Measurements from ENCODE around the gene LYPD4.
A peak's percentile ranks its signal among the peaks of the same experiment; 100 is the strongest.

Gene LYPD4

DNA sequence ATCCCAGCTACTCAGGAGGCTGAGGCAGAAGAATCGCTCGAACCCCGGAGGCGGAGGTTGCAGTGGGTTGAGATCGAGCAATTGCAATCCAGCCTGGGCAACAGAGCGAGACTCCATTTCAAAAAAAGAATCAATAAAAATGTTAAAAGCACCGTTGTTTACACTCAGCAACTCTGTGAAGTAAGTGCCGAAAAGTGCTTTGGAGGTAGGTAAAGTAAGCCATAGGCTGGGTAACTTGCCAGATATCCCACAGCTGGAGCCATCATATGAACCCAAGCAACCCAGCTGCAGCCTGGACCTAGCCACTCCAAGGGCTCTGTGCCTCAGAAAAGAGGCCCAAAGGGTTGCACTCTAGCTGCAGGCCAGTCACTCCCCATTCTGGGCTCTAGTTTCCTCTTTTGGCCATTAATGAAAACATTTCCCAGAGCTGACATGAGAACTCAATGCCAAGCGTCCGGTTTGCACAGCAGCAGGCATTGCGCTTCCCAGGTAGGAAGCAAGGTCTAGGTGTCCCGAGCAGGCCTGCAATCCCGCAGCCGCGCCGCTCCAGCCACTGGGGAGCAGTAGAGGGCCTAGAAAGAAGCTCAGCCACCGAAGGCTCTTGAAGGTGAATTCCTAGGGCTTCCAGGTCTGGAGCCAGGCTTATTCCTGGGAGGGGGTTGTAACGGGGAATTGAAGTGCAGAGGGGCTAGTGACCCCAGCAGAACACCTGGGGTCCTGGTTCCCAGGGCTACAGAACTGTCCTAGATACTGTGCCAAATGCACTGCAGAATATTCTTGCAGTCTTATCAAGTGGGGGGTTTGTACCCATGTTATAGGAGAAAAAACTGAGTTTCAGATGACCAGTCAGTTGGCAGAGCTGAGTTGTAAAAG is 28.5 kb upstream of the LYPD4 start:
- peak; percentile 60 for DNase-seq

DNA sequence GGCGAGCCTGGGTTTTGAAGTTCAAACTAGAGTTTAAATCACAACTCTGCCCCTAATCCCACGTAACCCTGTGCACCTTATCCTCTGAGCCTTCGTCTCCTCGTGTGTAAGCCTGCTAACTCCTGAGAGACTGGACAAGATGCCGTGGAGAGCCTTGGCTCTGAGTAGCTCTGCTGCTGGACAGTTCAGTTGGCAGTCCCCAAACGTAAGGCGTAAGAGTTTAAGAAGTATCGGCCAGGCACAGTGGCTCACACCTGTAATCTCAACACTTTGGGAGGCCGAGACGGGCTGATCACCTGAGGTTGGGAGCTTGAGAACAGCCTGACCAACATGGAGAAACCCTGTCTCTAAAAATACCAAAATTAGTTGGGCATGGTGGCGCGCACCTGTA is 27.9 kb upstream of the LYPD4 start:
- DNase-seq: no peak

DNA sequence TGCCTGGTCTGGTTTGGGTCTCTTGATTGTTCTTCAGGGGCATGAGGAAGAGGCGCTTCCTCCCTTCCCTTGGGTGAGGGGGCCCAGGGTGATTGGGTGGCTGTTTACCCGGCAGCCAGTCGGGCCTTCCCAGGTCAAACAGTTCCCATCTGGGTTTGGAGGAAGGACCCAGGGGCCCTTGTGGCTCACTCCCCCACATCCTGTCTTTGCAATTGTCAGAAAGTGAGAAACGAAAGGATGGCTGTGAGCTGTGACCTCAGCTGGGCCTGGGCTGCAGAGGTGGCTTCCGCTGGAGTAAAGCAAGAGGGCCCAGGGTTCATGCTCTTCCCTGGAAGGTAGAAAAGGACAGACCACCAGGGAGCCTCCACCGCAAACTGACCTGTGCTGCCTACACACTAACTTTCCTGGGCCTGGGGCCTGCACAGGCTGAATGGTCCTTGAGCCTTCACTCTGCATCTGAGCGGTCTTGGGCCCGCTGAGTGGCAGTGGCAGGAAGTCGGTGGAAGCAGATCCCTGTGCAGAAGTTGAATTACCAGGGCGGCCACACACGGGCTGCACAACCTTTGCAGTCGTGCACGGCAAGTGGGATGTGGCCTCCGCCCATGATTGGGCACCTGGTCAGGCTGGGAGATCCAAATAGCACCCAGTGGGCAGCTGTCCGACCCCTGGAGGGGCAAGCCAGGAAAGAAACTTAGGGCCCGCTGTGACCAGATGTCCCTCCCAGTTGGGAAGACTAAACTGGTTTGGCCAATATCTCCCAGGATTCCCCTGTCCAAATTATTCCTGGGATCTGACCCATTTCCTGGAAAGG is 27.3 kb upstream of the LYPD4 start:
- DNase-seq: peak; percentile 67

DNA sequence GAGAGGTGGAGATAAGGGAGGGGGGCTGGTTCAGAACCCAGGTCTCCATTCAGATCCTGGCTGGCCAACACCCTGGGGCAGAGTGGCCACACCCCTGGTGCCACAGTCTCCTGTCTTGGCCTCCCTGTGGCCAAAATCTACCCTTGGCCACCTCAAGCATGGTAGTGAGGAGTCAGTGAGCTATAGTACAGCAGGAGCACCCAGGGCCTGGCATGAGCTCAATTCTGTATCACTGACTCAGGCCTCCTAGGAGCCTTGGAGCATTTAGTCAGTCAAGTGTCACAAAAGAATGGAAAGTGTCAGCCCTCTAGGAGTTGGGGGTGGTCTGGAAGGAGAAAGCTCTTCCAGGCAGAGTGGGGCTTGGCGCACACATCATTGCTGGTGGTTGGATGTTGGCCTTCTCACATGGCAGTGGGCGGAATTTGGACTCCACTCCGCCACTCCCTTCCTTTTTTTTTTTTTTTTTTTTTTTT is 26.0 kb upstream of the LYPD4 start:
- no peak for DNase-seq

DNA sequence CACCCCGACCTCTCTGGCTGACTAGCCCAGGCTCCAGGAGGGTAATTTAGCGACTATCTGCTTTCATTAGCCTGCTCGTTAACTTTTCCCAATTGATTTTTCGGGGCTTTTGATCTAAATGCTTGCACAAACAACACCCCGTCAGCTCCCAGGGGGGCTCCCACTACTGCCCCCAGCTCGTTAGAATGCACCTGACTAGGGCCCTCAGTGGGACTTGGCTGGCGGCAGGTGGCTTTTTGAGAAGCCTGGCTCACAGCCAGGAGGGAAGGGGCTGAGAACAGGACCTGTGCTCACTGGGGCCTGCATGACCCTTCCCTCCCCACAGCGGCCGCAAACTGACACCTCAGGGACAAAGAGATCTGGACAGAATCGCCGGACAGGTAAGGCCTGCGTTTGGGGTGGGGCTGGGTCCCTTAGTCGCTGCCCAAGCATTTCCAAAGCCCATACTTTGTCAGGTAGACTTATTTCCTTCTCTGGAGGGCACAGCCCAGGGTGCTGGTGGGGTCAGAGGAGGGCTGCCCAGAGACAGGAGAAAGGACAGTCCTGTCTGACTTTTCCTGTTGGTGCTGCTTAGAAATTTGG is 25.0 kb upstream of the LYPD4 start:
- DNase-seq: no peak

DNA sequence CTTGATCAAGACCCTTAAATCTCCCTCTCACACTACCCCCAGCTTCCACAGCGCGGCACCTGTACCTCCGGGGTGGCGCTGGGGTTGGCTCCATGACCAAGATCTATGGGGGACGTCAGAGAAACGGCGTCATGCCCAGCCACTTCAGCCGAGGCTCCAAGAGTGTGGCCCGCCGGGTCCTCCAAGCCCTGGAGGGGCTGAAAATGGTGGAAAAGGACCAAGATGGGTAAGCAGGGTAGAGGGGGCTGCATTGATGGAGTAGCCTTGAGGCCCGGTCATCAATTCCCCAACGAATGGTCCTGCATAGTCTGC is 24.5 kb upstream of the LYPD4 start:
- DNase-seq: no peak

DNA sequence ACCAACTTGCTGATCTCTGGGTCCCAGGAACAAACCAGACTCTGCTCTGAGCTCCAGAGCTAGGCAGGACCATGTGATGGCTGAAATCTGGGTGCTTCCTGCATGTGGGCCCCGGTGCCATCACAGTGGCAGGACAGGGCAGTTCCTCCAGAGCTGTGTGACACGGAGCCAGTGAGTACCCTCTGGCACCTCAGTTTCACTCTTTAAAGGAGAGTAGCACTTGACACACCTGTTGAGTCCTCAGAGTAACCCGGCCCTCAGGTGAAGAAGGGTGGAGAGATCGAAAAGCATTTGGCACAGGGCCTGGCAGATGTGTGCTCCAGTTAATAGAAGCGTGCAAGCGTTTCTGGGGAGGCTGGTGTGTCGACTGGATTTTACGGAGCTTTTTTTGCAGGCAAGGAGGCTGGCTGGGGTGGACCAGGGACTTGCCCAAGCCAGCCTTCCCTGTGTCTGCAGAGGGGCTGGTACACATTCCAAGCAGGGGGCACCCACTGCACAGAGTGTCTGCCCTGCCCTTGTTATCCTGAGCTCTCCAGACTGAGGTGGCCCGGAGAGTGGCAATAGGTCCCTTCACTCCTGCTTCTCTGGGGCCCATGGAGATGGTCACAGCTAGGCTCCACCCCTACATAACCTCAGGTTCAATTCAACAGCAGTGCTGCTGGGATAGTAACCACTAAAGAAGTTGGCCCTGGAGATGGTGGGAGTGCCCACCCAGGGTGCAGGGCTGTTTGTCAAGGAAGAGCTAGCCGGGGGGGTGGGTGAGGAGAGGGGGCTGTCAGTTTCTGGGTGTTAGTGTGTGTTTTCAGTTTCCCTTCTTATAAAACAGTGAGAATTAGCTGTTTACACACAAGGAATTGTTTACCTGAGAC is 23.9 kb upstream of the LYPD4 start:
- no peak for DNase-seq

DNA sequence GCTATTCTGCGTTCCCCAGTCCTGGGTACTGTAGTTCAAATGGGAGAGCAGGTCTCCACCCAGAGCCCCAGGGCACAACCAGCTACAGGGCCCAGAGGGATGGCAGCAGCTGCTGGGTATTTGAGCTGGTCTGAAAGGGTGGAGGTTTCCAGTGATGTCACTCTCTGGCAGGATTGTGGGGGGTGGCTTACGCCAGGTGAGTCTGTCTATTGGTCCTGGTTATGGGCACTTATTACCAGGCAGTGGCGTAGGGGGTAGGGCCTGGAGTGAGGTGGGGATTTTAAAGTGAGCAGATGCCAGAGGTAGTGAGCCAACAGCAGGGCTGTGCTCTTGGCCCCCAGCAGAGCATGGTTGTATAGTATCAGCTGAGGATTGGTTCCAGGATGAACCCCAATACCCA is 21.8 kb upstream of the LYPD4 start:
- DNase-seq: no peak

DNA sequence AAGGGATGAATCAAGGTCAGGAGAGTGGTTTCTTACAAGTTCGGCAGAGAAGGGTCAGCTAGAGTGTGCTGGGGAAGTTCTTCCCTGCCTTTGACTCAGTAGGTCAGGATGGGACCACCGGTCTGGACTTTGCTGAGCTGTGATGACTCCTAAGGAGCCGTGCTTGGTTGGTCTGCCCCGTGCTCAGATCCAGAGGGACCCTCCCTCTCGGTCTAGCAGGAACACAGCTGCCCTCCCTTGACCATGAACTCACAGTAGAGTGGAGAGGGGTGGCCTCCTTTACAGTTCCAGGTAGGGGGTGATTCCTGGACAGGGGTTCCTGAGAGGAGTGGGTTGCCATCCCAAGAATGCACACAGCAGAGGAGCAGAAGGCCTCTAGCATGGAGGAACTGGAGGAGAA is 19.9 kb upstream of the LYPD4 start:
- DNase-seq: no peak

DNA sequence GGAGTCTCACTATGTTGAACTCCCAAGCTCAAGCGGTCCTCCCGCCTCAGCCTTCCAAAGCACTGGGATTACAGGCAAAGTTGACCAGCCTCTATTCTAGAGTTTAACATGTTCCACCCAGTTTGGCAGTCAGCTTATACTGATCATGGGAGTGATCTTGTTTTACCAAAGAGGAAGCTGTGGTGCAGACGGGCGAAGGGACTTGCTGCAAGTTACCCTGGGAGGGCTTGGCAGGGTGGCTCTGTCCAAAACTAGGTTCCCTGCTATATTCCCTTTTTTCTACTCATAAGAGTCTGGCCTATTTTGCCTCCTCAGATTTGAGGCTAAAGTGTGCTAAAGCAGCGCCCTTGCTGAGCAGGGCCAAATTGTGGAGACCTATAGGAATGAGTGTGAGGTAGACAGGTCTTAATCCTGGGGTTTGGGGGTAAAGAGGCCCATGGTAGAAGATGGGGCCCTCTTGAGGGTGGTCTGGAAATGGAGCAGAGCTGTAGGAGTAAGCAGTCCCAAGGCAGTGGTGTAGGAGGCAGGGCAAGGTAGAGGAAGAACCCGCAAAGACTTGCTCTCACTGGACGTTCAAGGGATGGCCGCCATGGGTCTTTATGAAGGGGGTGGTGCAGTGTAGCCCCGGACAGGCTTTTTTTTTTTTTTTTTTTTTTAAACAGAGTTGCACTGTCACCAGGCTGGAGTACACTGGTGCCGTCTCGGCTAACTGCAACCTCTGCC is 18.9 kb upstream of the LYPD4 start:
- no peak for DNase-seq

DNA sequence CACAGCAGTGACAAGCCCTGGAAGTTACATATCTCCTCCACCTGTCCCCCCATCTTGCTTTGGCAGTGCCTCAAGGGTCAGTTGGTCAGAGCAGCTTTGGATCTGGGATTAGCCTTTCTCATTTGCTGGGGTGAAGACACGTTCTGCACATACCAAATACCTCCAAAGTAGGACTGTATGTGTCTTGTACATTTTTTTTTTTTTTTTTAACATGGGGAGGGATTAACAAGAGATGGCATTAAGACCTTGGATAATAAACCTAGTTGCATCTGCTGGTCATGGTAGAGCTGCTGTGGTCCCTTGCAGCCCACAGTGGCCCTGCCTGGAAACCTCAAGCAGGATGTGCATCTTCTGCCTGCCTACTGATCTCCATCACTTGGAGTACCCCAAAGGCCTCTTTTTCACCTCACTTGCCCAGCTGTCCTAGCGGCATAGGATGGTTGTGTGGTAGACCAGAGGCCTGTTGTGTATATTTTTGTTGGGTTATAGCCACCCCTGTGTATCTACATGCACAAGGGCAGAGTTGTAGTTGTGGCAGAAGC is 18.0 kb upstream of the LYPD4 start:
- no peak for DNase-seq

DNA sequence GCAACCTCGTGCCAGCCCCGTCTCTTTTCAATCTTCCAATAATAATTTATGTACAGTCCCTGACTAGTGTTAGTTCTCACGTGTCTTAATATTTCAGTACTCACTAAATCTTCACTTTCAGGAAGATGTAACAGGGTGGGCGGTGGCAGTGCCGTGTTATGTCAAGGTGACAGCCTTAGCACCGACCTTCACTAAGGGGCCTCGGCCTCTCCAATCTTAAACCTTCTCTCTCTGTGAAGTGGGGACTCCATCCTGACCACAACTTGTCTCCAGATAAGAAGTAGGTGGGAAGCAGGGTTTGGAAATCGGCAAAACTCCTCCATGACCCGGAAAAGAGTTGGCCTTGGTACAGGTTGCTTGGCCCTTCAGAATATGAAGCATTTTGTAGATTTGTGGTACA is 17.4 kb upstream of the LYPD4 start:
- no peak for DNase-seq

DNA sequence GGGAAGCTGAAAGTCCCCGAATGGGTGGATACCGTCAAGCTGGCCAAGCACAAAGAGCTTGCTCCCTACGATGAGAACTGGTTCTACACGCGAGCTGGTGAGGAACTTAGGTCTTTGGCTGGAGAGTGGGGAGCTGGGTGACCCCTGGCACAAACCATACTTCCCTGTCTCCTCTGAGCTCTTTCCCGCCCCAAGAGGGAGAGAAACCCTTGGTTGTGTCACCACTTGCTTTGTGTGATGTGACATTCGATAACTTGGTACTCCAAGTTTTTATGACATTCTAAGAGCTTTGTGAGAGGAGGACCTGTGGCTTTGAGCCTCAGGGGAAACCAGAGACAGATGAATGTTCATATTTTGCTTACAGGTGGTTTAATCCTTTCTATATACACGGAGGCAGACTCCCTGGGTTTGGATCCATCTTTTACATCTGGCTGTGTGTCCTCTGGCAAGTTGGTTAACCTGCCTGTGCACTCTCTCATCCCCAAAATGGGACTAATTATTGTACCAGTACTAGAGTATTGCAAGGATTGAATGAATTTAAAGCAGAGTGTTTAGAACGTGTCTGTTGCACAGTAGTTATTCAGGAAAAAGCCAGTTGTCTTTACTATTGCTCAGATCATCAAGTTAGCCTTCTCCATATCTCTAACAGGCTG is 16.8 kb upstream of the LYPD4 start:
- no peak for DNase-seq

DNA sequence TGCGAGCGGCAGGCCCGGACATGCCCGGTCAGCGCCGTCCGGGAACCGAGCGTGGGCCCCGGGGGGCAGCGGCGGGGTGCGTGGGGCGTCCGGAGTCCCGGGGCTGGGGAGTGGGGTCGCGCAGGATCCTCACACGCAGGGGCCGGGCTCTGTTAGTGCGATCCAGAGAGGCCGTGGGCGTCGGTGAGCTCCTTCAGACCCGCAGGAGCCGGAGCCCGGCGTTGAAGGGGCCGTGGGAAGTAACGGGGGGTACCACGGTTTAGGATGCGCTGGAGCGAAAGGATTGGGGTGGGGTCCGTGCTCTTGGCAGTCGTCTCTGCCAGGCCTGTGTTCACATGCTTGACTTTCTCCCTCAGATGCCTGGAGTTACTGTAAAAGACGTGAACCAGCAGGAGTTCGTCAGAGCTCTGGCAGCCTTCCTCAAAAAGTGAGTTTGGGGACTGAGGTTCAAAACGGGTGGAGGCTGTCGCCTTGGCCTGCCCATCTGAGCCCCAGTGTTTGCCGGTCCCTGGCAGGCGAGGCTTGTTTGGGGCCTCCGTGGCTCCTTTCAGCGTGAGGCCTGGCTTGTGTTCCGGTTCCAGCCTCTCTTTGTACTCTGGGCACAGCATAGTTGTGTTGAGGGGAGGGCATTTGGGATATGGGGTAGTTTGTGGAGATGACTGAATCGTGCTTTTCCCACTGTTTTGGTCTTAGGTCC is 16.1 kb upstream of the LYPD4 start:
- DNase-seq: no peak

DNA sequence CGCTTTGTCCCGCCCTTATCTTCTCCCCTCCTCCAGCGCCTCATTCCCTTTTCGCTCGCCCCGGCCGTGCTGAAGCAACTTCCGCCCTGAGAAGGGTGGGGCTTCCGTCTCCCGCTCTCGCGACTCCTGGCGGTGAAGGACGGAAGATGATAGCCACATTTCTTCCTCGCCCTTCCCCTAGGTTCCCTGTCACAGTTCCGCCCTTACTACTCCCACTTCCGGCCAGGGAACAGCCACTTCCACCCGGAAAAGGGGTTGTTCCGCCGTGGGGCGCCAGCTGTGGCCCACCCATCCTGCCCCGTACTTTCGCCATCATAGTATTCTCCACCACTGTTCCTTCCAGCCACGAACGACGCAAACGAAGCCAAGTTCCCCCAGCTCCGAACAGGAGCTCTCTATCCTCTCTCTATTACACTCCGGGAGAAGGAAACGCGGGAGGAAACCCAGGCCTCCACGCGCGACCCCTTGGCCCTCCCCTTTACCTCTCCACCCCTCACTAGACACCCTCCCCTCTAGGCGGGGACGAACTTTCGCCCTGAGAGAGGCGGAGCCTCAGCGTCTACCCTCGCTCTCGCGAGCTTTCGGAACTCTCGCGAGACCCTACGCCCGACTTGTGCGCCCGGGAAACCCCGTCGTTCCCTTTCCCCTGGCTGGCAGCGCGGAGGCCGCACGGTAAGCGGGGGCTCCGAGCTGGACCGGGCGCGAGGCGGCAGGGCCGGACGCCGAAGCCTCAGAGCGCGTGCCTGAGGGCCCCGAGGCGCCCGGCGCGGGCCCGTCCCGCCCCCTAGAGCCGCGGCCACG is 15.3 kb upstream of the LYPD4 start, which contains the start of gene RPS19:
Gene RPS19, plus strand, starts transcription at position 638 of the 801 bp plus-strand sequence. CDS start 520 bp downstream, outside the sequence.
- peak; percentile 99 for DNase-seq

DNA sequence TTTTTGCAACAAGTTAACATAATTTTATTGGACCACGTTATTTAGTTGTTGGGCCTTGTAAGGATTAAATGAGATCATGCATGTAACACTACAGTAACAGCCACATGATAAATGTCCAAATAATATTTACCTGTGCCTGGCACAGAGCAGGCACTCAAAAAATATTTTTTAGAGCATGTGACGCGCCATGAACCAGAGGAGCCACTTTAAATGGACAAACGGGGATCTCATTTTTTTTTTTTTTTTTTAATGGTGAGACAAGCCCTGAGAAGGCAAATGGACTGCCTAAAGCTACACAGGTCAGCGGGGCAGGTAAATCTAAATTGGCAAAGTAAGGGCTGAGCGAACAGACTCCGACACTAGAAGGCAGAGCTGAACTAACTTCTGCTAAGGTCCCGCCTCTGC is 14.7 kb upstream of the LYPD4 start:
- DNase-seq: no peak

DNA sequence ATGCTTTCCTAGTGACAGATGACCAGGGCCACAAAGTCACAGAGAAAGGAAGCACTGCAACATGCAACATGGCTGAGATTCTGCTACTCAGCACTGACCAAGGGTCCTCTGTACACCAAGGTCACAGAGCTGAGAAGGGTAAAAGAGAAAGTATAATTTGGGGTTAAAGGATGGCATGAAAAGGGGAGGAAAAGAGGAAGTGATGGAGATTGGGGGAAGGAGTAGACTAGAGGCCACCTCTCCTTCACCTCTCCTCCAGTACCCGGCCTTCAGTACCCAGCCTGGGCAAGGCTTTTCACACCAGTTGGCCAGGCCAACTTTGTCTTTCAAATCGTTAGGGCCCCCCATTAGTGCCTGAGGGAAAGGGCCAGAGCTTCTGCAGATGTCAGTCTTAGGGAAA is 9.3 kb upstream of the LYPD4 start:
- no peak for DNase-seq

DNA sequence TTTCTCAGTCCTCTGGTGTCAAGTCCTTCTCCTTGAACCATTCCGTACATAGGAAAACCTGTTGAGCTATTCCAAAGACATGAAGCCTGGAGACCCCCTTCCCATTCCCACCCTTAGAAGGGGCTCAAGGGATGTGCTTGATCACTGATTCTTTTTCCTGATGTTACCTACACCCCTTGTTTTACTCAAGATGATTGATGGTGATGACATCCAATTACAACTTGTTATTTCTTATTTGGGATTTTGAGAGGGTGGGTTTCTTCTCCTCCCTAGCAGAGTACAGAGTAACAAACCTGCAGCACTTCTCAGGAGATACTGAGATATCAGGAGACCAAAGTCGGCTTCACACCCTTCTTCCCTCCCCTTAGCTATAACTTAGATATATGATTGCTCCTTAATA is 8.9 kb upstream of the LYPD4 start:
- DNase-seq: no peak

DNA sequence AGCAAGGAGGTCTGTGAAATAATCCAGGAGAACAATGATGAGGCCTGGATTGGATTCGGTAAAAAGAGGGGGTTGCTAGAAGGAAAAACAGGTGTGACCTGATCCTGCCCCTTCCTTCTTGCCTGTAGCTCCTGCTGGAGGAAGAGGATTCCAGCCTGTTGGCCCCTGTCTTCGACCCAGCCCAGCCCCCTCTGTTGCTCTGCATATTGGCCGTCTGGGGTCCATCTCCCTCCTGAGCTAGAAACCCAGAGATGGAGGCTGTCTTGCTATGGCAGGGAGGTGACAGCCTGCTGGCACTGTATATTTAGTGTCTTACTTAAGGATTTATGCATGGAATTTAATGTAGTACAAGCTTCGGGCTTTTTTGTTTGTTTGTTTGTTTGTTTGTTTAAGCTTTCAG is 7.0 kb upstream of the LYPD4 start:
- DNase-seq: no peak

DNA sequence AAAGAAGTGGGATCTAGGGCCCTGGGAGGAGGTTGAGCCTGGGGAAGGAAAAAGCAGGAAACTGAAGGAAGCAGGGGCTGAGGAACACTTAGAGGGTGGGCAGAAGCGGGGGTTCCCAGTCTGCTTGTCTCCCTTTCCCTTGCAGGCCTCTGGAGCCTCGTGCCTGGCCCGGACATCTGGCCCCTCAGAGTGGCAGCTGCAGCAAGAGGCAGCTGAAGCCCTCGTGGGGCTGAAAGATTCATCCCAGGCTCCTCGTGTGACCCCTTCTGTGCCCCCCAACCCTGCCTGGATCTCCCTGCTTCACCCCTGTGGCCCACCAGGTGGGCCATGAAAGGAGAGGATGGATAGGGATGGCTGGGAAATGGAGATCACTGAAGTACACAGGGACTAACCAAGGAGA is 5.9 kb upstream of the LYPD4 start:
- no peak for DNase-seq

Measured in activated gamma-delta T cell treated with Interleukin-2 at 50 U/mL for 16 hours (primary cell).